HEK293T (cell line): ENCODE results near the gene CD3D.

Source experiments
- CTCF ChIA-PET: fragments of 350-600 bp; formaldehyde crosslinking; extraction: SDS; loops from one replicate; lab custom pipeline; 2021; ENCODE audit warnings: antibody characterized with exemption, inconsistent platforms; lab: Yijun Ruan, JAX
- POLR2A ChIA-PET: fragments of 350-600 bp; formaldehyde crosslinking; extraction: SDS; loops from one replicate; lab custom pipeline; 2020; ENCODE audit warnings: antibody characterized with exemption, inconsistent platforms; lab: Yijun Ruan, JAX
- DNase-seq: peaks from one replicate; pipeline ENCODE4 v3.0.0; 2012; ENCODE audit warnings: mixed read lengths; ENCODE audit errors: extremely low spot score
- ARNT ChIP-seq: fragments of 450-650 bp; IDR thresholded peaks from 2 replicates; pipeline ENCODE4 v1.6.1; 2017; ENCODE audit warnings: mild to moderate bottlenecking
- BHLHE40 ChIP-seq: fragments of 450-650 bp; IDR thresholded peaks from 2 replicates; pipeline ENCODE4 v1.6.1; 2016; ENCODE audit warnings: mild to moderate bottlenecking, moderate library complexity, borderline replicate concordance
- CTBP1 ChIP-seq: fragments of 450-650 bp; IDR thresholded peaks from 2 replicates; pipeline ENCODE4 v1.6.1; 2016; ENCODE audit warnings: borderline replicate concordance
- ELF4 ChIP-seq: fragments of 450-650 bp; IDR thresholded peaks from 2 replicates; pipeline ENCODE4 v1.6.1; 2017; ENCODE audit warnings: antibody characterized with exemption
- FOXA1 ChIP-seq: fragments of 450-650 bp; IDR thresholded peaks from 2 replicates; pipeline ENCODE4 v1.6.1; 2016; ENCODE audit warnings: mild to moderate bottlenecking
- FOXK2 ChIP-seq: fragments of 450-650 bp; IDR thresholded peaks from 2 replicates; pipeline ENCODE4 v1.6.1; 2016; ENCODE audit warnings: mild to moderate bottlenecking
- FOXM1 ChIP-seq: fragments of 450-650 bp; IDR thresholded peaks from 2 replicates; pipeline ENCODE4 v1.6.1; 2017; ENCODE audit warnings: mild to moderate bottlenecking, borderline replicate concordance
- HDGF ChIP-seq: fragments of 450-650 bp; IDR thresholded peaks from 2 replicates; pipeline ENCODE4 v1.6.1; 2017; ENCODE audit warnings: antibody characterized with exemption, borderline replicate concordance
- NFRKB ChIP-seq: fragments of 450-650 bp; IDR thresholded peaks from 2 replicates; pipeline ENCODE4 v1.6.1; 2016; ENCODE audit warnings: mild to moderate bottlenecking, moderate library complexity
- SUZ12 ChIP-seq: fragments of 450-650 bp; IDR thresholded peaks from 2 replicates; pipeline ENCODE4 v1.6.1; 2016; ENCODE audit warnings: mild to moderate bottlenecking
- TARDBP ChIP-seq: fragments of 450-650 bp; IDR thresholded peaks from 2 replicates; pipeline ENCODE4 v1.6.1; 2016
- TF ChIP-seq, protein P1 (sequence below): fragments of 450-650 bp; IDR thresholded peaks from 2 replicates; pipeline ENCODE4 v1.6.1; 2016

The CD3D gene

DNA sequence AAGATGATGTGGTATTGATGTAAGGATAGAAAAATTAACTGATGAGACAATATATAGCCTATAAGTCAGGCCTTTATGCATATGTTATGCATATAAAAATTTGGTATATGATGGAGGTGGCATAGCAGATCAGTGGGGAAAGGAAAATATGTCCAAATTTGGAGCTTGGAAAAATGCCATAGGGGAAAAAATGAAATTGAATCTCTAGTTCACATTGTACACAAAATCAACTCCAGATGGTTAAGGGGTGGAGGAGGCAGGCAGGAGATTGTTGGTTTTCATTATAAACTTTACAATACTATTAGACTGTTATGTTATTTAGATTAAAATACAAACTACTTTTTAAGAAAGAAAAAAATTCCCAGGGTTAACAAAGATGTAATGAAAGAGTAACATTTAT, 53.1 kb downstream of the CD3D start:
- CTCF ChIA-PET: no interaction called here
- DNase-seq: no peak
- POLR2A ChIA-PET: no interaction called here
- no peak for TF ChIP-seq ELF4
- TF ChIP-seq, protein P1, sequence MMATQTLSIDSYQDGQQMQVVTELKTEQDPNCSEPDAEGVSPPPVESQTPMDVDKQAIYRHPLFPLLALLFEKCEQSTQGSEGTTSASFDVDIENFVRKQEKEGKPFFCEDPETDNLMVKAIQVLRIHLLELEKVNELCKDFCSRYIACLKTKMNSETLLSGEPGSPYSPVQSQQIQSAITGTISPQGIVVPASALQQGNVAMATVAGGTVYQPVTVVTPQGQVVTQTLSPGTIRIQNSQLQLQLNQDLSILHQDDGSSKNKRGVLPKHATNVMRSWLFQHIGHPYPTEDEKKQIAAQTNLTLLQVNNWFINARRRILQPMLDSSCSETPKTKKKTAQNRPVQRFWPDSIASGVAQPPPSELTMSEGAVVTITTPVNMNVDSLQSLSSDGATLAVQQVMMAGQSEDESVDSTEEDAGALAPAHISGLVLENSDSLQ: no peak
- no peak for TF ChIP-seq TARDBP
- no peak for TF ChIP-seq BHLHE40
- no peak for TF ChIP-seq CTBP1
- no peak for TF ChIP-seq NFRKB
- TF ChIP-seq SUZ12: no peak
- TF ChIP-seq FOXA1: no peak
- TF ChIP-seq FOXK2: no peak
- no peak for TF ChIP-seq HDGF
- no peak for TF ChIP-seq FOXM1
- TF ChIP-seq ARNT: no peak
